ENCODE measurements around the gene C4orf50. TPM values are rescaled to one million over a fixed set of nuclear protein-coding genes. Genes with fewer than 3 reads are reported as not detected.

The C4orf50 gene
- total and polyA plus RNA-seq, 2 of the 13 experiments (the other 11 are each of a cell fraction or from before 2014, with no cell fraction given): not detected

DNA sequence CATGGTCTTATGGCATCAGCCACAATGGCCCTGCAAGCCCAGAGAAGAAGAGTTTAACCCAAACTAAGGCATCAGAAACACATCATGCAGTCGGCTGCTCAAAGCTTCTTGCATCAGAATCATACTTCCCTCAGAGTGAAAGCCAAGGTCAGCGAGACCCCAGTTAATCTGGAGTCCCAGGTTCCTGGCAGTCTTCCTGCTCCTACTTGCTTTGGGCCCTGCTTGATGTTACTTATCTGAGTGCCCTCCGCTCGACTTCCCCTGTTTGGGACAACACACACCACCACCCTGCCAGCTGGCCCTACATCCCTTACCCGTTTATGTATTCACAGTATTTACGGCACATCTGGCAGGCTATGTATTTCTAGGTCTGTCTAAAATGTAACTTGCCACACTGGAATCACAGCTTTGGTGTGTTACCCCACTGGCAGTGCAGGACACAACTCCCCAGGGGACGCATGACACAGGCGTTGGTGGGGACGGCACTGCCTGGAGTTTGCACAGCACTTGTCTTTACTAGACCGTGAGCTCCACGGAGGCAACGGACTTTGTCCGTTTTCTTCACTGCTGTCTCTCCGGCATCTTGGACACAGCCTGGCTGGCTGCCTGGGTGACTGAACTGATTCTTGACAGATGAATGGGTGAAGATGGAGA lies 148.1 kb downstream of the C4orf50 start:
- no TSS peak for BruUV-seq (replicated peaks)
- TF ChIP-seq PAWR (CRISPR knock-in tag; IDR thresholded peaks at IDR 0.05; ENCODE audit: borderline replicate concordance) (no peak), NFYB (CRISPR knock-in tag; IDR thresholded peaks at IDR 0.05) (no peak), ADNP (CRISPR knock-in tag; IDR thresholded peaks at IDR 0.05) (no peak), ZNF574 (CRISPR knock-in tag; IDR thresholded peaks at IDR 0.05) (no peak), FLYWCH1 (CRISPR knock-in tag; IDR thresholded peaks at IDR 0.05) (no peak), TMF1 (CRISPR knock-in tag; IDR thresholded peaks at IDR 0.05; ENCODE audit: low read depth) (no peak), PCBP1 (IDR thresholded peaks at IDR 0.05; ENCODE audit: borderline replicate concordance, low read depth, low read length) (no peak), RFXAP (CRISPR knock-in tag; IDR thresholded peaks at IDR 0.05; ENCODE audit: borderline replicate concordance) (no peak), TOE1 (CRISPR knock-in tag; IDR thresholded peaks at IDR 0.05) (no peak), DNMT1 (CRISPR knock-in tag; IDR thresholded peaks at IDR 0.05) (no peak), ZNF713 (CRISPR knock-in tag; IDR thresholded peaks at IDR 0.05) (no peak), REPIN1 (CRISPR knock-in tag; IDR thresholded peaks at IDR 0.05; ENCODE audit: borderline replicate concordance, low read depth) (no peak), ZNF337 (CRISPR knock-in tag; IDR thresholded peaks at IDR 0.05; ENCODE audit: borderline replicate concordance, low read depth) (no peak), IKZF4 (CRISPR knock-in tag; IDR thresholded peaks at IDR 0.05; ENCODE audit: borderline replicate concordance, low read depth, not compliant biosample characterization) (no peak), GTF2F1 (IDR thresholded peaks at IDR 0.05; ENCODE audit: low read length) (no peak)
- no peak overlapping the region for H3K4me3 ChIP-seq (replicated peaks in 1 of 3; ENCODE audit: insufficient read depth in 1 of 3, low read depth in 2 of 3, low read length in 3 of 3)
- H3K36me3 ChIP-seq (replicated peaks in 1 of 2; ENCODE audit: control insufficient read depth in 1 of 2, insufficient read depth in 2 of 2, low read length in 2 of 2): no peaks in the 10 kb centered on the region
- H3K4me2 ChIP-seq (ENCODE audit: low read depth, low read length): no peak overlapping the region
- H3K4me1 ChIP-seq (ENCODE audit: insufficient read depth, low read length): no peaks in the 10 kb centered on the region
- ATAC-seq (no peak), DNase-seq (ENCODE audit: low spot score) (no peak), FAIRE-seq (no peak)
- H3K9me3 ChIP-seq (ENCODE audit: low read length): no peaks in the 10 kb centered on the region
- no peaks in the 10 kb centered on the region for H3K79me2 ChIP-seq (ENCODE audit: insufficient read depth, low read length)
- H2AFZ ChIP-seq (ENCODE audit: low read length): no peak overlapping the region
- no peak overlapping the region for H3K27ac ChIP-seq (ENCODE audit: extremely low read length, insufficient read depth, low read length)
- intact Hi-C loops (cut with micrococcal nuclease; ENCODE audit: unreplicated experiment): no loop called here
- WGBS (ENCODE audit: low lambda C conversion rate): 13% methylated on average over 13 of the region's 14 CpGs
- CTCF ChIA-PET (ENCODE audit: low intra/inter-chr PET ratio, low total read pairs): no interaction called here
- no peaks in the 10 kb centered on the region for H4K20me1 ChIP-seq (ENCODE audit: insufficient read depth, low read length)
- peaks cover 1 to 15% of the 10 kb centered on the region in 2 experiments; a peak in 1 of 5 replicates for H3K27me3 ChIP-seq (ENCODE audit: control insufficient read depth in 1 of 2, insufficient read depth in 2 of 2, low read length in 2 of 2)
- POLR2A ChIA-PET: no interaction called here
- no peak overlapping the region for H3K9ac ChIP-seq (ENCODE audit: insufficient read depth, low read depth, low read length)
- in situ Hi-C loops (cut with HindIII; ENCODE audit: extremely low pct_ligation_motif_present, low pct_unique_long_range_greater_than_20kb): no loop called here

Data from HepG2 (cell line).